Posterior vena cava (tissue), 2 donors: ENCODE results near the gene EPC2. TPM values are rescaled to one million over a fixed set of nuclear protein-coding genes. Genes with fewer than 3 reads are reported as not detected.
"Not testable (repeated sequence)": the region's sequence is repeated elsewhere in the genome, so short reads cannot be mapped to it uniquely, and the experiment has no call there.

Source experiments
- DNase-seq: peaks from one replicate; pipeline ENCODE4 v3.0.0-alpha.2; 2020; ENCODE audit warnings: low spot score
- intact Hi-C, 2 donors: fragments of 100-400 bp; cut with DNase I; formaldehyde crosslinking; loops; one replicate each; pipeline versions ENCODE4 v1.14.1 to v1.14.2; 2022 to 2023
- total RNA-seq, 2 donors: library from RNA; stranded (reverse); fragmentation: NEBNext Ultra II Directional; extraction: Animal tissue kit (Norgen Biotek cat#: 25700); gene quantifications; one replicate each; pipeline ENCODE4 v1.2.1, GENCODE V29; 2021
- donor health status: DM: yes; HTN: yes; CAD: no.
- donor health status: DM: yes; HTN: yes; CAD: no.

The EPC2 gene
- total RNA-seq, 2 donors from 2014 or later = 31.6 to 37.7 TPM

GRCh38 chr2:148638543-148638942, 6.0 kb upstream of the EPC2 start:
- no peak for DNase-seq
- intact Hi-C loops = no loop called here

GRCh38 chr2:148640767-148641166, 3.8 kb upstream of the EPC2 start:
- intact Hi-C loops = no loop called here
- DNase-seq = no peak

- no peak for DNase-seq
- intact Hi-C loops = no loop called here
These were observed 2.3 kb upstream of the EPC2 start for GRCh38 chr2:148642112-148642744.

GRCh38 chr2:148642891-148643416, 1.6 kb upstream of the EPC2 start:
- intact Hi-C loops = no loop called here
- no peak for DNase-seq

GRCh38 chr2:148643421-148643820, 1.1 kb upstream of the EPC2 start:
- intact Hi-C loops = no loop called here
- DNase-seq = no peak

GRCh38 chr2:148644883-148645538, 460 bp downstream of the EPC2 start:
- intact Hi-C loops = no loop called here
- peak; percentile 99 for DNase-seq

GRCh38 chr2:148645539-148646230, 1.1 kb downstream of the EPC2 start:
- DNase-seq = peak; percentile 86
- intact Hi-C loops = no loop called here

- no peak for DNase-seq
- intact Hi-C loops = no loop called here
These were observed 1.6 kb downstream of the EPC2 start for GRCh38 chr2:148646231-148646559.

- intact Hi-C loops, DNase-seq: not testable (repeated sequence)
These were observed 3.2 kb downstream of the EPC2 start for GRCh38 chr2:148647711-148648110.

- no peak for DNase-seq
- intact Hi-C loops = no loop called here
These were observed 5.4 kb downstream of the EPC2 start for GRCh38 chr2:148649936-148650335.

GRCh38 chr2:148650881-148651280, 6.3 kb downstream of the EPC2 start:
- no peak for DNase-seq
- intact Hi-C loops = no loop called here

GRCh38 chr2:148651972-148652371, 7.4 kb downstream of the EPC2 start:
- intact Hi-C loops = no loop called here
- DNase-seq = no peak

GRCh38 chr2:148653437-148653836, 8.9 kb downstream of the EPC2 start:
- no peak for DNase-seq
- intact Hi-C loops = no loop called here

- intact Hi-C loops = no loop called here
- no peak for DNase-seq
These were observed 9.9 kb downstream of the EPC2 start for GRCh38 chr2:148654435-148654834.

- no peak for DNase-seq
- intact Hi-C loops = no loop called here
These were observed 12.0 kb downstream of the EPC2 start for GRCh38 chr2:148656516-148656915.

GRCh38 chr2:148658807-148659722, 14.5 kb downstream of the EPC2 start:
- no peak for DNase-seq
- intact Hi-C loops = no loop called here

GRCh38 chr2:148660999-148661398, 16.4 kb downstream of the EPC2 start:
- DNase-seq = no peak
- intact Hi-C loops = no loop called here

- DNase-seq, intact Hi-C loops: not testable (repeated sequence)
These were observed 17.8 kb downstream of the EPC2 start for GRCh38 chr2:148662332-148662731.

GRCh38 chr2:148664229-148664628, 19.7 kb downstream of the EPC2 start:
- intact Hi-C loops = no loop called here

GRCh38 chr2:148666555-148666954, 22.0 kb downstream of the EPC2 start:
- DNase-seq = no peak
- intact Hi-C loops = no loop called here

More at GRCh38 chr2:148664229-148664628, 19.7 kb downstream of the EPC2 start:
- DNase-seq = no peak
